ENCODE results near the gene PDIA5. TPM values are rescaled to one million over a fixed set of nuclear protein-coding genes. Genes with fewer than 3 reads are reported as not detected.

The PDIA5 gene
- total and polyA plus RNA-seq, 4 donors: 36.8 to 94.6 (median 63.3) TPM

DNA sequence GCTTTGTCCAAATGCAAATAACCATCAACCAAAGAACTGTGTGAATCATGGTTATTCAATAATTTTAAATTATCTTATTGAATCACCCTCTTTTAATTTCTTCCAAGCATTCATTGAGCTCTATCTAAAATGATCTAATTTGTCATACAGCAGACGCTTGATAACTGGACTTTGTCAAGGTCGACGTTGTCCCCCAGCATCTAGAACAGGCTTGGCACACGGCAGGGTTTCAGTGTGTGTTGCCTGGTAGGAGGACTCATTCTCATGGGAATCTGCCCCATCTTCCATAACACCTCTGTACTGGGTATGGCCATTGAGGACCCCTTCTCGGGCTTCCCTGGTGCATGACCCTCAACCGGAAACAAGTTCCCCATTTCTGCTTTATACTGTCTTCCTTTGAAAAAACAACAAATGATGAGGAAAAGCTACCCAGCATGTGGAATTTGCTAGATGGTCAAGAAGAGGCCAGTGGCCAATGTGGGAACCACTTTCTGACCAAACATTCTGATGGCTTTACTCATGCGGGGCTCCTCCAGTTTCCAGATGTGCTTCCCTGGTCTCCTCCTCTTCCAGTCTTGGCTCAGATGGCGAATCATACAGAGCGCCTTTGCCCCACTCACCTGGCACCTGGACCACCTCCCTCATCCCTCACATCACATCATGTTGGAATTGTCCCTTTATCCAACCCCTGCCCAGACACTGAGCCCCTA is 93.3 kb downstream of the PDIA5 start:
- Histone ChIP-seq H3K27ac (ENCODE audit: low read depth in 1 of 2, low read length in 2 of 2) (no peak overlapping the region), H3K27me3 (ENCODE audit: control insufficient read depth in 4 of 4, insufficient read depth in 4 of 4, low read length in 3 of 4) (no peaks in the 10 kb centered on the region), H3K36me3 (ENCODE audit: control insufficient read depth in 4 of 4, insufficient read depth in 3 of 4, low read depth in 1 of 4, low read length in 3 of 4) (peaks cover 11 to 69% (median 45%) of the 10 kb centered on the region in 4 donors), H3K9me3 (ENCODE audit: control insufficient read depth in 4 of 4, low read length in 3 of 4) (no peaks in the 10 kb centered on the region), H3K4me1 (ENCODE audit: control insufficient read depth in 4 of 4, insufficient read depth in 4 of 4, low read length in 3 of 4) (peaks cover 16 to 36% (median 35%) of the 10 kb centered on the region in 4 donors), H3K9ac (ENCODE audit: low read depth in 1 of 2, low read length in 2 of 2) (no peak overlapping the region), H3K4me3 (ENCODE audit: low read depth in 1 of 3, low read length in 3 of 3) (no peak overlapping the region)
- TF ChIP-seq FOXA1 (IDR thresholded peaks at IDR 0.05) (no peak), NR2F2 (IDR thresholded peaks at IDR 0.05) (no peak), GABPA (IDR thresholded peaks at IDR 0.05 in 1 of 2, conservative IDR thresholded peaks at IDR 0.05 in 1 of 2) (no peak), SP1 (IDR thresholded peaks at IDR 0.05) (no peak), EGR1 (IDR thresholded peaks at IDR 0.05; ENCODE audit: low read depth in 2 of 2) (no peak), HNF4A (conservative IDR thresholded peaks at IDR 0.05) (no peak), YY1 (IDR thresholded peaks at IDR 0.05) (no peak), HNF4G (IDR thresholded peaks at IDR 0.05) (no peak), RAD21 (IDR thresholded peaks at IDR 0.05) (no peak), FOXA2 (IDR thresholded peaks at IDR 0.05) (no peak)
- TF ChIP-seq, protein P1, sequence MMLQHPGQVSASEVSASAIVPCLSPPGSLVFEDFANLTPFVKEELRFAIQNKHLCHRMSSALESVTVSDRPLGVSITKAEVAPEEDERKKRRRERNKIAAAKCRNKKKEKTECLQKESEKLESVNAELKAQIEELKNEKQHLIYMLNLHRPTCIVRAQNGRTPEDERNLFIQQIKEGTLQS (IDR thresholded peaks at IDR 0.05): no peak
- TF ChIP-seq, protein P2, sequence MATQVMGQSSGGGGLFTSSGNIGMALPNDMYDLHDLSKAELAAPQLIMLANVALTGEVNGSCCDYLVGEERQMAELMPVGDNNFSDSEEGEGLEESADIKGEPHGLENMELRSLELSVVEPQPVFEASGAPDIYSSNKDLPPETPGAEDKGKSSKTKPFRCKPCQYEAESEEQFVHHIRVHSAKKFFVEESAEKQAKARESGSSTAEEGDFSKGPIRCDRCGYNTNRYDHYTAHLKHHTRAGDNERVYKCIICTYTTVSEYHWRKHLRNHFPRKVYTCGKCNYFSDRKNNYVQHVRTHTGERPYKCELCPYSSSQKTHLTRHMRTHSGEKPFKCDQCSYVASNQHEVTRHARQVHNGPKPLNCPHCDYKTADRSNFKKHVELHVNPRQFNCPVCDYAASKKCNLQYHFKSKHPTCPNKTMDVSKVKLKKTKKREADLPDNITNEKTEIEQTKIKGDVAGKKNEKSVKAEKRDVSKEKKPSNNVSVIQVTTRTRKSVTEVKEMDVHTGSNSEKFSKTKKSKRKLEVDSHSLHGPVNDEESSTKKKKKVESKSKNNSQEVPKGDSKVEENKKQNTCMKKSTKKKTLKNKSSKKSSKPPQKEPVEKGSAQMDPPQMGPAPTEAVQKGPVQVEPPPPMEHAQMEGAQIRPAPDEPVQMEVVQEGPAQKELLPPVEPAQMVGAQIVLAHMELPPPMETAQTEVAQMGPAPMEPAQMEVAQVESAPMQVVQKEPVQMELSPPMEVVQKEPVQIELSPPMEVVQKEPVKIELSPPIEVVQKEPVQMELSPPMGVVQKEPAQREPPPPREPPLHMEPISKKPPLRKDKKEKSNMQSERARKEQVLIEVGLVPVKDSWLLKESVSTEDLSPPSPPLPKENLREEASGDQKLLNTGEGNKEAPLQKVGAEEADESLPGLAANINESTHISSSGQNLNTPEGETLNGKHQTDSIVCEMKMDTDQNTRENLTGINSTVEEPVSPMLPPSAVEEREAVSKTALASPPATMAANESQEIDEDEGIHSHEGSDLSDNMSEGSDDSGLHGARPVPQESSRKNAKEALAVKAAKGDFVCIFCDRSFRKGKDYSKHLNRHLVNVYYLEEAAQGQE (IDR thresholded peaks at IDR 0.05): no peak
- TF ChIP-seq, protein P3, sequence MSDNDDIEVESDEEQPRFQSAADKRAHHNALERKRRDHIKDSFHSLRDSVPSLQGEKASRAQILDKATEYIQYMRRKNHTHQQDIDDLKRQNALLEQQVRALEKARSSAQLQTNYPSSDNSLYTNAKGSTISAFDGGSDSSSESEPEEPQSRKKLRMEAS (IDR thresholded peaks at IDR 0.05): no peak
- 84% methylated on average over 9 of the region's 9 CpGs for WGBS
- DNase-seq (ENCODE audit: low spot score): no peak

DNA sequence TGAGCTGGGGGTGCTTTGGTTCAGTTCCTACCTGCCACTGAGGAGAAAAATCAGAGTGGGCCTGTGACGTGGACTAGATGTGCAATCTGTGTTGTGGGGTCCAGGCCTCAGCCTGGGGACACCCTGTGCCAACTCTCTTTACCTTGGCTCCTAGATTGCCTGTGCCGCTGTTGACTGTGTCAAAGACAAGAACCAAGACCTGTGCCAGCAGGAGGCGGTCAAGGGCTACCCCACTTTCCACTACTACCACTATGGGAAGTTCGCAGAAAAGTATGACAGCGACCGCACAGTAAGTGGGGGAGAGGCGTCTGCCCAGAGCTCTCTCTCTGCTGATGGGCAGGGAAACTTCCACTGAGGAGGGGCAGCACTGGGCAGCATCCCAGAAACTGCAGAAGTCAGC is 94.3 kb downstream of the PDIA5 start:
- Histone ChIP-seq H3K27ac (ENCODE audit: low read depth in 1 of 2, low read length in 2 of 2) (no peak overlapping the region), H3K27me3 (ENCODE audit: control insufficient read depth in 4 of 4, insufficient read depth in 4 of 4, low read length in 3 of 4) (no peaks in the 10 kb centered on the region), H3K9me3 (ENCODE audit: control insufficient read depth in 4 of 4, low read length in 3 of 4) (no peaks in the 10 kb centered on the region), H3K4me3 (ENCODE audit: low read depth in 1 of 3, low read length in 3 of 3) (no peak overlapping the region), H3K4me1 (ENCODE audit: control insufficient read depth in 4 of 4, insufficient read depth in 4 of 4, low read length in 3 of 4) (peaks cover 12 to 25% (median 24%) of the 10 kb centered on the region in 4 donors), H3K9ac (ENCODE audit: low read depth in 1 of 2, low read length in 2 of 2) (no peak overlapping the region), H3K36me3 (ENCODE audit: control insufficient read depth in 4 of 4, insufficient read depth in 3 of 4, low read depth in 1 of 4, low read length in 3 of 4) (peaks cover 11 to 65% (median 47%) of the 10 kb centered on the region in 4 donors)
- no peak for DNase-seq (ENCODE audit: low spot score)
- 95% methylated on average over 7 of the region's 7 CpGs for WGBS
- TF ChIP-seq FOXA2 (IDR thresholded peaks at IDR 0.05) (no peak), FOXA1 (IDR thresholded peaks at IDR 0.05) (no peak), GABPA (IDR thresholded peaks at IDR 0.05 in 1 of 2, conservative IDR thresholded peaks at IDR 0.05 in 1 of 2) (no peak), HNF4G (IDR thresholded peaks at IDR 0.05) (no peak), NR2F2 (IDR thresholded peaks at IDR 0.05) (no peak), JUND (IDR thresholded peaks at IDR 0.05) (no peak), SP1 (IDR thresholded peaks at IDR 0.05) (no peak), YY1 (IDR thresholded peaks at IDR 0.05) (no peak), EGR1 (IDR thresholded peaks at IDR 0.05; ENCODE audit: low read depth in 2 of 2) (no peak)
- TF ChIP-seq, protein P4, sequence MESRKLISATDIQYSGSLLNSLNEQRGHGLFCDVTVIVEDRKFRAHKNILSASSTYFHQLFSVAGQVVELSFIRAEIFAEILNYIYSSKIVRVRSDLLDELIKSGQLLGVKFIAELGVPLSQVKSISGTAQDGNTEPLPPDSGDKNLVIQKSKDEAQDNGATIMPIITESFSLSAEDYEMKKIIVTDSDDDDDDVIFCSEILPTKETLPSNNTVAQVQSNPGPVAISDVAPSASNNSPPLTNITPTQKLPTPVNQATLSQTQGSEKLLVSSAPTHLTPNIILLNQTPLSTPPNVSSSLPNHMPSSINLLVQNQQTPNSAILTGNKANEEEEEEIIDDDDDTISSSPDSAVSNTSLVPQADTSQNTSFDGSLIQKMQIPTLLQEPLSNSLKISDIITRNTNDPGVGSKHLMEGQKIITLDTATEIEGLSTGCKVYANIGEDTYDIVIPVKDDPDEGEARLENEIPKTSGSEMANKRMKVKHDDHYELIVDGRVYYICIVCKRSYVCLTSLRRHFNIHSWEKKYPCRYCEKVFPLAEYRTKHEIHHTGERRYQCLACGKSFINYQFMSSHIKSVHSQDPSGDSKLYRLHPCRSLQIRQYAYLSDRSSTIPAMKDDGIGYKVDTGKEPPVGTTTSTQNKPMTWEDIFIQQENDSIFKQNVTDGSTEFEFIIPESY (IDR thresholded peaks at IDR 0.05): no peak
- TF ChIP-seq, protein P2 (IDR thresholded peaks at IDR 0.05): no peak
- TF ChIP-seq, protein P5, sequence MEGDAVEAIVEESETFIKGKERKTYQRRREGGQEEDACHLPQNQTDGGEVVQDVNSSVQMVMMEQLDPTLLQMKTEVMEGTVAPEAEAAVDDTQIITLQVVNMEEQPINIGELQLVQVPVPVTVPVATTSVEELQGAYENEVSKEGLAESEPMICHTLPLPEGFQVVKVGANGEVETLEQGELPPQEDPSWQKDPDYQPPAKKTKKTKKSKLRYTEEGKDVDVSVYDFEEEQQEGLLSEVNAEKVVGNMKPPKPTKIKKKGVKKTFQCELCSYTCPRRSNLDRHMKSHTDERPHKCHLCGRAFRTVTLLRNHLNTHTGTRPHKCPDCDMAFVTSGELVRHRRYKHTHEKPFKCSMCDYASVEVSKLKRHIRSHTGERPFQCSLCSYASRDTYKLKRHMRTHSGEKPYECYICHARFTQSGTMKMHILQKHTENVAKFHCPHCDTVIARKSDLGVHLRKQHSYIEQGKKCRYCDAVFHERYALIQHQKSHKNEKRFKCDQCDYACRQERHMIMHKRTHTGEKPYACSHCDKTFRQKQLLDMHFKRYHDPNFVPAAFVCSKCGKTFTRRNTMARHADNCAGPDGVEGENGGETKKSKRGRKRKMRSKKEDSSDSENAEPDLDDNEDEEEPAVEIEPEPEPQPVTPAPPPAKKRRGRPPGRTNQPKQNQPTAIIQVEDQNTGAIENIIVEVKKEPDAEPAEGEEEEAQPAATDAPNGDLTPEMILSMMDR (IDR thresholded peaks at IDR 0.05; ENCODE audit: low read depth, low read length, missing input control): no peak
- TF ChIP-seq, protein P3 (IDR thresholded peaks at IDR 0.05): no peak
- TF ChIP-seq, protein P1 (IDR thresholded peaks at IDR 0.05): no peak
